GM19240 (cell line): ENCODE results near the gene MEAF6.
A peak's percentile ranks its signal among the peaks of the same experiment; 100 is the strongest.
"Not testable (repeated sequence)": the region's sequence is repeated elsewhere in the genome, so short reads cannot be mapped to it uniquely, and the experiment has no call there.

ENCODE experiments used
- DNase-seq: peaks from one replicate; pipeline ENCODE4 v3.0.0; 2011; ENCODE audit warnings: low spot score; ENCODE audit not compliant: insufficient read length

The MEAF6 gene

GRCh38 chr1:37514350-37515184, at the start of gene MEAF6:
TSS of gene MEAF6 (minus strand) at chr1:37514766. CDS start at chr1:37514746, 20 bp downstream.
- DNase-seq = peak; percentile 94

- no peak for DNase-seq
These were observed 48.4 kb upstream of the MEAF6 start for GRCh38 chr1:37562984-37563383.

- no peak for DNase-seq
These were observed 46.9 kb upstream of the MEAF6 start for GRCh38 chr1:37561133-37562132.

GRCh38 chr1:37560401-37561132, 46.0 kb upstream of the MEAF6 start:
- DNase-seq = no peak

GRCh38 chr1:37559957-37560379, 45.4 kb upstream of the MEAF6 start:
- DNase-seq = not testable (repeated sequence)

GRCh38 chr1:37559080-37559479, 44.5 kb upstream of the MEAF6 start:
- DNase-seq = no peak

- no peak for DNase-seq
These were observed 43.8 kb upstream of the MEAF6 start for GRCh38 chr1:37558411-37558810.

GRCh38 chr1:37557402-37557801, 42.8 kb upstream of the MEAF6 start:
- no peak for DNase-seq

GRCh38 chr1:37556712-37557196, 42.2 kb upstream of the MEAF6 start, which contains the start of gene DNALI1:
TSS of gene DNALI1 (plus strand) at chr1:37556940. CDS start at chr1:37556995, 55 bp downstream.
- no peak for DNase-seq

GRCh38 chr1:37553927-37554808, 39.6 kb upstream of the MEAF6 start, which contains the start of gene SNIP1:
TSS of gene SNIP1 (minus strand) at chr1:37554293. CDS start at chr1:37554229, 64 bp downstream.
- peak; percentile 96 for DNase-seq

- no peak for DNase-seq
These were observed 39.0 kb upstream of the MEAF6 start for GRCh38 chr1:37553598-37553926.

- no peak for DNase-seq
These were observed 34.8 kb upstream of the MEAF6 start for GRCh38 chr1:37549341-37549740.

GRCh38 chr1:37545019-37545418, 30.5 kb upstream of the MEAF6 start:
- no peak for DNase-seq

GRCh38 chr1:37544530-37544929, 30.0 kb upstream of the MEAF6 start:
- DNase-seq = no peak

GRCh38 chr1:37540036-37540785, 25.6 kb upstream of the MEAF6 start:
- DNase-seq = no peak

GRCh38 chr1:37539154-37539553, 24.6 kb upstream of the MEAF6 start:
- not testable (repeated sequence) for DNase-seq

- no peak for DNase-seq
These were observed 22.8 kb upstream of the MEAF6 start for GRCh38 chr1:37537378-37537777.

- no peak for DNase-seq
These were observed 18.9 kb upstream of the MEAF6 start for GRCh38 chr1:37533317-37534093.
